Right forelimb (tissue), 1 donor: ENCODE data around the gene KCNK1.
"Not testable (repeated sequence)": the region's sequence is repeated elsewhere in the genome, so short reads cannot be mapped to it uniquely, and the experiment has no call there.

Source experiments
- DNase-seq: peaks from one replicate; pipeline ENCODE4 v3.0.0-alpha.2; 2018

Gene KCNK1

GRCh38 chr1:233608988-233609387 lies 4.9 kb upstream of the KCNK1 start:
- no peak for DNase-seq

GRCh38 chr1:233609926-233610325 lies 4.0 kb upstream of the KCNK1 start:
- no peak for DNase-seq

- DNase-seq, result no peak
These were observed 3.3 kb upstream of the KCNK1 start for GRCh38 chr1:233610628-233611027.

GRCh38 chr1:233611363-233611762 lies 2.5 kb upstream of the KCNK1 start:
- DNase-seq, result not testable (repeated sequence)

GRCh38 chr1:233614173-233614742 lies 352 bp downstream of the KCNK1 start:
- no peak for DNase-seq

- no peak for DNase-seq
These were observed 1.0 kb downstream of the KCNK1 start for GRCh38 chr1:233614743-233615521.

GRCh38 chr1:233615571-233615970 lies 1.7 kb downstream of the KCNK1 start:
- no peak for DNase-seq

- DNase-seq, result no peak
These were observed 3.1 kb downstream of the KCNK1 start for GRCh38 chr1:233617025-233617424.

GRCh38 chr1:233619414-233619813 lies 5.5 kb downstream of the KCNK1 start:
- DNase-seq, result not testable (repeated sequence)

- DNase-seq, result no peak
These were observed 6.2 kb downstream of the KCNK1 start for GRCh38 chr1:233620065-233620464.

GRCh38 chr1:233621923-233622322 lies 8.0 kb downstream of the KCNK1 start:
- no peak for DNase-seq

GRCh38 chr1:233624289-233624688 lies 10.4 kb downstream of the KCNK1 start:
- DNase-seq, result no peak

GRCh38 chr1:233625087-233625486 lies 11.2 kb downstream of the KCNK1 start:
- no peak for DNase-seq

- no peak for DNase-seq
These were observed 11.6 kb downstream of the KCNK1 start for GRCh38 chr1:233625510-233625981.

GRCh38 chr1:233627376-233627775 lies 13.5 kb downstream of the KCNK1 start:
- DNase-seq, result no peak

GRCh38 chr1:233627823-233628222 lies 13.9 kb downstream of the KCNK1 start:
- no peak for DNase-seq

- no peak for DNase-seq
These were observed 15.5 kb downstream of the KCNK1 start for GRCh38 chr1:233629305-233629935.

GRCh38 chr1:233631810-233632405 lies 18.0 kb downstream of the KCNK1 start:
- no peak for DNase-seq

- DNase-seq, result no peak
These were observed 18.5 kb downstream of the KCNK1 start for GRCh38 chr1:233632436-233632835.

- DNase-seq, result no peak
These were observed 22.0 kb downstream of the KCNK1 start for GRCh38 chr1:233635765-233636502.

- no peak for DNase-seq
These were observed 22.6 kb downstream of the KCNK1 start for GRCh38 chr1:233636503-233636877.

- no peak for DNase-seq
These were observed 24.6 kb downstream of the KCNK1 start for GRCh38 chr1:233638513-233638912.

- no peak for DNase-seq
These were observed 25.7 kb downstream of the KCNK1 start for GRCh38 chr1:233639611-233640010.
